GM23338 (cell line): ENCODE measurements around the gene CCDC69.
A peak's percentile ranks its signal among the peaks of the same experiment; 100 is the strongest.

ENCODE experiments used
- CREB1 ChIP-seq: fragments of 250-450 bp; sonication (Bioruptor Pico); IDR thresholded peaks from 2 replicates; pipeline ENCODE4 v1.5.0; 2020; ENCODE audit warnings: low read depth, mild to moderate bottlenecking, moderate library complexity
- CTCF ChIP-seq, 2 experiments: fragments of 200-600 bp in 1 of 2; sonication (generic) in 1 of 2; conservative IDR thresholded peaks; 2 replicates each; pipeline versions ENCODE4 v1.5.1 to v1.6.1; 2016 to 2017; ENCODE audit warnings: antibody characterized with exemption in 2 of 2, low read depth in 2 of 2, mild to moderate bottlenecking in 2 of 2, moderate library complexity in 1 of 2
- EZH2 ChIP-seq: fragments of 200-600 bp; sonication (generic); IDR thresholded peaks from one replicate; pipeline ENCODE4 v1.8.0; 2017; ENCODE audit warnings: antibody characterized with exemption, mild to moderate bottlenecking, low read depth; ENCODE audit not compliant: unreplicated experiment
- JUNB ChIP-seq: IDR thresholded peaks from one replicate; pipeline ENCODE4 v1.6.1; 2016; ENCODE audit warnings: antibody characterized with exemption; ENCODE audit not compliant: unreplicated experiment
- POLR2AphosphoS5 ChIP-seq: IDR thresholded peaks from 2 replicates; pipeline ENCODE4 v1.6.1; 2016; ENCODE audit warnings: antibody characterized with exemption, low read depth
- REST ChIP-seq: IDR thresholded peaks from one replicate; pipeline ENCODE4 v1.6.1; 2018; ENCODE audit warnings: antibody characterized with exemption; ENCODE audit not compliant: unreplicated experiment

- TF ChIP-seq CTCF (conservative IDR thresholded peaks at IDR 0.05; ENCODE audit: low read depth in 2 of 2) (0 out of 4 replicates have a peak, but pooled peaks of 1 of the 2 experiments have one; percentile 1), EZH2 (no peak), CREB1 (CRISPR knock-in tag) (no peak), REST (no peak), JUNB (no peak), POLR2AphosphoS5 (no peak)
Observed at GRCh38 chr5:151155775-151156506, 68.0 kb downstream of the CCDC69 start.
